Endodermal cell (in vitro differentiated cells): Measurements from ENCODE around the gene TRRAP. TPM values are rescaled to one million over a fixed set of nuclear protein-coding genes. Genes with fewer than 3 reads are reported as not detected.

ENCODE experiments used
- DNase-seq: peaks from one replicate; pipeline ENCODE4 v3.0.0-alpha.2; 2017
- H3K27ac ChIP-seq: 2 replicates; pipeline ENCODE4 v1.5.1; 2013; ENCODE audit warnings: mild to moderate bottlenecking, low read depth, low read length, moderate library complexity
- H3K27me3 ChIP-seq: 2 replicates; pipeline ENCODE4 v1.6.1; 2013; ENCODE audit warnings: mild to moderate bottlenecking, low read length, moderate library complexity; ENCODE audit not compliant: insufficient read depth, control insufficient read depth, poor library complexity, severe bottlenecking
- H3K36me3 ChIP-seq: 2 replicates; pipeline ENCODE4 v1.7.0; 2013; ENCODE audit warnings: mild to moderate bottlenecking, low read length, moderate library complexity; ENCODE audit not compliant: control insufficient read depth, insufficient read depth
- H3K4me1 ChIP-seq: one replicate; pipeline ENCODE4 v1.7.0; 2013; ENCODE audit warnings: low read length; ENCODE audit not compliant: control insufficient read depth, insufficient read depth
- H3K4me3 ChIP-seq: 2 replicates; pipeline ENCODE4 v1.5.1; 2013; ENCODE audit warnings: mild to moderate bottlenecking, low read length, moderate library complexity
- H3K9ac ChIP-seq: 2 replicates; pipeline ENCODE4 v1.6.1; 2013; ENCODE audit warnings: mild to moderate bottlenecking, low read length, moderate library complexity; ENCODE audit not compliant: poor library complexity, severe bottlenecking; ENCODE audit errors: extremely low read depth
- H3K9me3 ChIP-seq: 2 replicates; pipeline ENCODE4 v1.6.1; 2013; ENCODE audit warnings: mild to moderate bottlenecking, low read length, moderate library complexity; ENCODE audit not compliant: control insufficient read depth
- H3K27ac Mint-ChIP-seq: 2 replicates; pipeline ENCODE4 v1.8.0; 2020; ENCODE audit warnings: mixed read lengths
- H3K27me3 Mint-ChIP-seq: 2 replicates; pipeline ENCODE4 v1.8.0; 2021; ENCODE audit warnings: mild to moderate bottlenecking, mixed read lengths; ENCODE audit not compliant: insufficient read depth
- H3K36me3 Mint-ChIP-seq: 2 replicates; pipeline ENCODE4 v1.8.0; 2020; ENCODE audit warnings: low read depth, mixed read lengths
- H3K4me1 Mint-ChIP-seq: 2 replicates; pipeline ENCODE4 v1.8.0; 2020; ENCODE audit warnings: mixed read lengths
- H3K4me3 Mint-ChIP-seq: 2 replicates; pipeline ENCODE4 v1.8.0; 2020; ENCODE audit warnings: mild to moderate bottlenecking, moderate library complexity, mixed read lengths
- H3K9me3 Mint-ChIP-seq: 2 replicates; pipeline ENCODE4 v1.8.0; 2020; ENCODE audit warnings: mild to moderate bottlenecking, mixed read lengths
- CTCF ChIP-seq: fragments of 200-600 bp; sonication (generic); conservative IDR thresholded peaks from 2 replicates; pipeline ENCODE4 v1.5.0; 2021; ENCODE audit warnings: antibody characterized with exemption, mild to moderate bottlenecking
- WGBS, 2 experiments: methylation state at CpG; one replicate each; pipeline versions ENCODE4 v1.1.5 to v1.1.7; 2013; ENCODE audit warnings: missing lambda C conversion rate in 2 of 2, mixed read lengths in 1 of 2; ENCODE audit not compliant: insufficient coverage in 1 of 2, insufficient read length in 1 of 2; 5-methylcytosine and 5-hydroxymethylcytosine counted together
- total RNA-seq, 2 donors: library from RNA; stranded (reverse); fragmentation: NEBNext Ultra II Directional in 1 of 2; extraction: Animal tissue kit (Norgen Biotek cat#: 25700) in 1 of 2; gene quantifications; 2 replicates in 1 of 2; 3 replicates in 1 of 2; pipeline ENCODE4 v1.2.1, GENCODE V29; 2021

The TRRAP gene
- total RNA-seq, 2 donors from 2014 or later, result 64.3 to 68.8 TPM

GRCh38 chr7:99012722-99013121 is 134.4 kb downstream of the TRRAP start:
- H3K27ac Mint-ChIP-seq, result no peak overlapping the region
- H3K27me3 Mint-ChIP-seq, result no peaks in the 10 kb centered on the region
- peaks cover 7% of the 10 kb centered on the region for H3K9me3 Mint-ChIP-seq
- 96 to 97% methylated on average over 13 of the region's 13 CpGs for WGBS, 2 experiments
- no peaks in the 10 kb centered on the region for H3K27me3 ChIP-seq
- no peak for TF ChIP-seq CTCF
- H3K4me3 ChIP-seq, result no peak overlapping the region
- peaks cover 88% of the 10 kb centered on the region for H3K36me3 Mint-ChIP-seq
- DNase-seq, result no peak
- H3K27ac ChIP-seq, result no peak overlapping the region
- no peaks in the 10 kb centered on the region for H3K4me1 ChIP-seq
- no peak overlapping the region for H3K4me3 Mint-ChIP-seq
- H3K9me3 ChIP-seq, result no peaks in the 10 kb centered on the region
- H3K4me1 Mint-ChIP-seq, result no peaks in the 10 kb centered on the region
- H3K36me3 ChIP-seq, result peaks cover 71% of the 10 kb centered on the region
- H3K9ac ChIP-seq, result no peak overlapping the region

- no peak overlapping the region for H3K27ac Mint-ChIP-seq
- peaks cover 66% of the 10 kb centered on the region for H3K36me3 ChIP-seq
Measured at GRCh38 chr7:99013266-99014112, 135.2 kb downstream of the TRRAP start.

More at GRCh38 chr7:99013266-99014112, 135.2 kb downstream of the TRRAP start:
- Mint-ChIP-seq H3K4me3 (no peak overlapping the region), H3K9me3 (peaks cover 7% of the 10 kb centered on the region), H3K4me1 (no peaks in the 10 kb centered on the region), H3K27me3 (no peaks in the 10 kb centered on the region), H3K36me3 (peaks cover 87% of the 10 kb centered on the region)
- H3K9ac ChIP-seq, result no peak overlapping the region
- no peaks in the 10 kb centered on the region for H3K27me3 ChIP-seq
- TF ChIP-seq CTCF, result no peak
- no peak overlapping the region for H3K27ac ChIP-seq
- H3K4me3 ChIP-seq, result no peak overlapping the region
- no peaks in the 10 kb centered on the region for H3K9me3 ChIP-seq
- peak; percentile 38 for DNase-seq
- WGBS, 2 experiments, result 93 to 94% methylated on average over 20 to 25 of the region's 25 CpGs
- H3K4me1 ChIP-seq, result no peaks in the 10 kb centered on the region
